H1 (cell line): ENCODE results near the gene ACVR2A. TPM values are rescaled to one million over a fixed set of nuclear protein-coding genes. Genes with fewer than 3 reads are reported as not detected.

Source experiments
- CTCF ChIA-PET: fragments of 300-600 bp; sonication (Branson Sonifier 250); formaldehyde crosslinking; loops from one replicate; lab custom pipeline; 2021; ENCODE audit not compliant: partially characterized antibody; lab: Charles Lee
- POLR2A ChIA-PET: fragments of 300-600 bp; sonication (Branson Sonifier 250); formaldehyde crosslinking; loops from one replicate; lab custom pipeline; 2021; ENCODE audit warnings: inconsistent platforms; ENCODE audit not compliant: partially characterized antibody; lab: Charles Lee
- DNase-seq, 2 experiments: peaks; one replicate each; pipeline versions ENCODE4 v3.0.0 to v3.0.0-alpha.2; 2010 to 2022; ENCODE audit warnings: low spot score in 2 of 2, low read depth in 1 of 2, mixed read lengths in 1 of 2
- FAIRE-seq: peaks from 2 replicates; lab custom pipeline; 2011; peaks lifted over from hg19 to GRCh38; lab: Jason Lieb, UNC
- H2AFZ ChIP-seq: 2 replicates; pipeline ENCODE4 v1.8.1; 2012; ENCODE audit warnings: low read length, inconsistent platforms
- H2AK5ac ChIP-seq: 2 replicates; pipeline ENCODE4 v1.6.1; 2013; ENCODE audit warnings: low read depth, low read length
- H2BK120ac ChIP-seq: replicated peaks from 2 replicates; pipeline ENCODE3; 2013; ENCODE audit warnings: low read depth, low read length, inconsistent platforms
- H2BK12ac ChIP-seq: 2 replicates; pipeline ENCODE4 v1.6.1; 2013; ENCODE audit warnings: low read depth, low read length
- H2BK15ac ChIP-seq: 2 replicates; pipeline ENCODE4 v1.6.1; 2013; ENCODE audit warnings: low read length
- H2BK20ac ChIP-seq: 2 replicates; pipeline ENCODE4 v1.6.1; 2013; ENCODE audit warnings: low read length
- H2BK5ac ChIP-seq: 2 replicates; pipeline ENCODE4 v1.6.1; 2013; ENCODE audit warnings: low read depth, low read length
- H3K14ac ChIP-seq: 2 replicates; pipeline ENCODE4 v1.6.1; 2013; ENCODE audit warnings: inconsistent platforms; ENCODE audit not compliant: insufficient read length
- H3K18ac ChIP-seq: 2 replicates; pipeline ENCODE4 v1.6.1; 2013; ENCODE audit warnings: low read length; ENCODE audit errors: extremely low read depth
- H3K23ac ChIP-seq: 2 replicates; pipeline ENCODE4 v1.6.1; 2013; ENCODE audit warnings: inconsistent platforms; ENCODE audit not compliant: insufficient read length
- H3K23me2 ChIP-seq: 2 replicates; pipeline ENCODE4 v1.6.1; 2013; ENCODE audit warnings: low read depth, low read length
- H3K27ac ChIP-seq: 2 replicates; pipeline ENCODE4 v1.6.1; 2011; ENCODE audit warnings: low read depth, low read length, inconsistent platforms
- H3K27me3 ChIP-seq, 4 experiments: replicated peaks in 1 of 4; 1 replicate in 1 of 4; 2 replicates in 3 of 4; pipeline versions ENCODE4 v1.6.1 to v1.8.1; 2011 to 2013; ENCODE audit warnings: low read length in 3 of 4, mild to moderate bottlenecking in 3 of 4, inconsistent platforms in 2 of 4, mixed read lengths in 2 of 4, moderate library complexity in 1 of 4; ENCODE audit not compliant: control insufficient read depth in 3 of 4, insufficient read depth in 3 of 4; ENCODE audit errors: extremely low read depth in 1 of 4
- H3K36me3 ChIP-seq, 4 experiments: 2 replicates each; pipeline versions ENCODE4 v1.6.1 to v1.8.1; 2011 to 2013; ENCODE audit warnings: mild to moderate bottlenecking in 4 of 4, low read length in 3 of 4, moderate library complexity in 2 of 4, control low read depth in 1 of 4, inconsistent platforms in 1 of 4; ENCODE audit not compliant: insufficient read depth in 4 of 4, control insufficient read depth in 2 of 4
- H3K4ac ChIP-seq: replicated peaks from 2 replicates; pipeline ENCODE3; 2013; ENCODE audit warnings: low read length, low read depth, mixed read lengths, inconsistent platforms; ENCODE audit not compliant: insufficient read length
- H3K4me1 ChIP-seq, 4 experiments: replicated peaks in 1 of 4; 1 replicate in 1 of 4; 2 replicates in 3 of 4; pipeline versions ENCODE4 v1.6.1 to v1.8.1; 2011 to 2013; ENCODE audit warnings: low read length in 3 of 4, inconsistent platforms in 2 of 4, mixed read lengths in 1 of 4; ENCODE audit not compliant: insufficient read depth in 4 of 4, control insufficient read depth in 3 of 4
- H3K4me2 ChIP-seq, 2 experiments: 2 replicates each; pipeline versions ENCODE4 v1.6.1 to v1.8.1; 2011 to 2013; ENCODE audit warnings: low read depth in 2 of 2, low read length in 2 of 2, control low read depth in 1 of 2, inconsistent platforms in 1 of 2, mild to moderate bottlenecking in 1 of 2; ENCODE audit not compliant: insufficient read depth in 1 of 2
- H3K4me3 ChIP-seq, 4 experiments: fragments of 200-600, 300-600 bp in 1 of 4; sonication (generic), shearing (Covaris generic), sonication (Bioruptor Twin) in 1 of 4; 2 replicates each; pipeline versions ENCODE4 v1.5.1 to v1.8.1; 2011 to 2016; ENCODE audit warnings: low read length in 4 of 4, low read depth in 3 of 4, control low read depth in 2 of 4, inconsistent platforms in 2 of 4, mild to moderate bottlenecking in 2 of 4, mixed read lengths in 1 of 4, moderate library complexity in 1 of 4; ENCODE audit not compliant: insufficient read depth in 2 of 4; ENCODE audit errors: extremely low read depth in 1 of 4
- H3K56ac ChIP-seq: replicated peaks from 2 replicates; pipeline ENCODE3; 2013; ENCODE audit warnings: low read depth, mild to moderate bottlenecking, mixed read lengths, low read length, inconsistent platforms; ENCODE audit not compliant: insufficient read length
- H3K79me1 ChIP-seq: 2 replicates; pipeline ENCODE4 v1.6.1; 2013; ENCODE audit warnings: low read depth, low read length, control low read depth
- H3K79me2 ChIP-seq, 2 experiments: 2 replicates each; pipeline versions ENCODE4 v1.6.1 to v1.8.1; 2012 to 2013; ENCODE audit warnings: low read length in 2 of 2, mild to moderate bottlenecking in 2 of 2, inconsistent platforms in 1 of 2; ENCODE audit not compliant: insufficient read depth in 2 of 2, control insufficient read depth in 1 of 2
- H3K9ac ChIP-seq, 4 experiments: replicated peaks in 1 of 4; 1 replicate in 1 of 4; 2 replicates in 3 of 4; pipeline versions ENCODE4 v1.6.1 to v1.8.1; 2011 to 2013; ENCODE audit warnings: low read depth in 3 of 4, low read length in 3 of 4, control low read depth in 2 of 4, mild to moderate bottlenecking in 2 of 4, moderate library complexity in 2 of 4, inconsistent platforms in 1 of 4; ENCODE audit errors: extremely low read depth in 1 of 4
- H3K9me3 ChIP-seq, 2 experiments: 2 replicates each; pipeline versions ENCODE4 v1.6.1 to v1.8.1; 2012 to 2013; ENCODE audit warnings: mild to moderate bottlenecking in 2 of 2, moderate library complexity in 2 of 2, control low read depth in 1 of 2, inconsistent platforms in 1 of 2, low read depth in 1 of 2, low read length in 1 of 2, mixed read lengths in 1 of 2; ENCODE audit not compliant: insufficient read depth in 2 of 2
- H4K20me1 ChIP-seq, 2 experiments: replicated peaks in 1 of 2; 2 replicates each; pipeline versions ENCODE3 to v1.8.1; 2011 to 2013; ENCODE audit warnings: inconsistent platforms in 2 of 2, low read length in 2 of 2, mild to moderate bottlenecking in 1 of 2; ENCODE audit not compliant: insufficient read depth in 2 of 2, control insufficient read depth in 1 of 2
- H4K5ac ChIP-seq: 2 replicates; pipeline ENCODE4 v1.6.1; 2013; ENCODE audit warnings: low read length, low read depth, mixed read lengths, inconsistent platforms; ENCODE audit not compliant: insufficient read length
- H4K8ac ChIP-seq: 2 replicates; pipeline ENCODE4 v1.8.0; 2013; ENCODE audit warnings: mild to moderate bottlenecking, moderate library complexity, low read length, inconsistent platforms; ENCODE audit not compliant: insufficient read depth; ENCODE audit errors: extremely low read depth
- H4K91ac ChIP-seq: replicated peaks from 2 replicates; pipeline ENCODE3; 2013; ENCODE audit warnings: low read length, mixed read lengths, inconsistent platforms; ENCODE audit not compliant: insufficient read length
- CTCF ChIP-seq, 3 experiments: IDR thresholded peaks; 1 replicate in 2 of 3; 2 replicates in 1 of 3; pipeline versions ENCODE4 v1.5.1 to v1.6.1; 2011; ENCODE audit warnings: low read length in 3 of 3, mild to moderate bottlenecking in 3 of 3, inconsistent platforms in 2 of 3, low read depth in 1 of 3, moderate library complexity in 1 of 3; ENCODE audit not compliant: insufficient read depth in 1 of 3; ENCODE audit errors: control extremely low read depth in 1 of 3
- polyA plus RNA-seq, 7 experiments: library from polyadenylated mRNA; depleted of rRNA in 3 of 7; stranded (reverse) in 5 of 7; unstranded in 2 of 7; fragments of >200 nt in 5 of 7; fragments of 200-250 nt in 2 of 7; gene quantifications; 1 replicate in 5 of 7; 2 replicates in 1 of 7; 4 replicates in 1 of 7; pipeline versions ENCODE4 v1.2.1 to v1.2.3, GENCODE V29; 2011 to 2013; ENCODE audit warnings: missing spikeins in 2 of 7, mixed read lengths in 2 of 7
- total RNA-seq: library from RNA; stranded (reverse); fragmentation: NEBNext Ultra II Directional; extraction: Animal tissue kit (Norgen Biotek cat#: 25700); gene quantifications from 2 replicates; pipeline ENCODE4 v1.2.1, GENCODE V29; 2021

Gene ACVR2A
- total and polyA plus RNA-seq, 2 of the 8 experiments (the other 6 are each of a cell fraction or from before 2014, with no cell fraction given) = 3.4 to 18.1 TPM

- Histone ChIP-seq H2BK12ac (no peak overlapping the region), H2AFZ (no peak overlapping the region), H3K4me2 (no peak overlapping the region), H3K18ac (no peak overlapping the region), H2BK120ac (no peak overlapping the region), H3K4me1 (peaks cover 0 to 8% (median 6%) of the 10 kb centered on the region in 4 experiments; a peak in 4 of 7 replicates), H2AK5ac (no peak overlapping the region), H3K56ac (no peak overlapping the region), H4K5ac (no peak overlapping the region), H4K20me1 (no peaks in the 10 kb centered on the region), H2BK5ac (no peak overlapping the region), H3K36me3 (no peaks in the 10 kb centered on the region), H3K14ac (no peak overlapping the region), H3K23me2 (no peaks in the 10 kb centered on the region), H3K9ac (no peak overlapping the region), H2BK15ac (no peak overlapping the region), H3K27ac (no peak overlapping the region), H2BK20ac (no peak overlapping the region), H3K9me3 (no peaks in the 10 kb centered on the region), H3K4me3 (no peak overlapping the region), H4K8ac (no peak overlapping the region), H4K91ac (no peak overlapping the region), H3K27me3 (no peaks in the 10 kb centered on the region), H3K79me1 (peaks cover 2% of the 10 kb centered on the region; the same call in 1 of the 2 replicates), H3K23ac (no peak overlapping the region), H3K79me2 (peaks cover 0 to 94% of the 10 kb centered on the region in 2 experiments; a peak in 3 of 4 replicates), H3K4ac (no peak overlapping the region)
- DNase-seq (no peak), FAIRE-seq (no peak)
- ChIA-PET CTCF (interaction anchor here (0.9 to 1.2 kb wide), 3 partner anchors 9 to 653 kb away, joined by 3 read pairs; no protein-coding TSS in a partner anchor), POLR2A (interaction anchor here (3.4 kb wide), 1 partner anchor 11 kb away, joined by 13 read pairs; the partner anchor contains the start of gene ACVR2A)
- TF ChIP-seq CTCF (IDR thresholded peaks at IDR 0.05; ENCODE audit: control extremely low read depth in 1 of 3, insufficient read depth in 1 of 3, low read depth in 1 of 3, low read length in 3 of 3) = no peak
Measured at GRCh38 chr2:147855977-147856376, 11.1 kb downstream of the ACVR2A start.
